HG03097 (cell line): Measurements from ENCODE around the gene NRK.
"Not testable (repeated sequence)": the region's sequence is repeated elsewhere in the genome, so short reads cannot be mapped to it uniquely, and the experiment has no call there.

ENCODE experiments used
- ATAC-seq: cut with Tn5 transposase; IDR thresholded peaks from one replicate; pipeline ENCODE4 v1.9.1; 2021; ENCODE audit not compliant: unreplicated experiment, low FRiP score

Gene NRK

GRCh38 chrX:105876658-105877057 is 54.3 kb downstream of the NRK start:
- ATAC-seq, result no peak

GRCh38 chrX:105880491-105880890 is 58.2 kb downstream of the NRK start:
- no peak for ATAC-seq

GRCh38 chrX:105882581-105883275 is 60.4 kb downstream of the NRK start:
- no peak for ATAC-seq

- no peak for ATAC-seq
These were observed 72.4 kb downstream of the NRK start for GRCh38 chrX:105894721-105895120.

- ATAC-seq, result no peak
These were observed 87.2 kb downstream of the NRK start for GRCh38 chrX:105909576-105909975.

- ATAC-seq, result no peak
These were observed 88.3 kb downstream of the NRK start for GRCh38 chrX:105910563-105911105.

- no peak for ATAC-seq
These were observed 122.9 kb downstream of the NRK start for GRCh38 chrX:105945266-105945665.

- no peak for ATAC-seq
These were observed 147.1 kb downstream of the NRK start for GRCh38 chrX:105969487-105969886.

GRCh38 chrX:105972690-105973386 is 150.5 kb downstream of the NRK start:
- ATAC-seq, result no peak

- no peak for ATAC-seq
These were observed 151.0 kb downstream of the NRK start for GRCh38 chrX:105973387-105973739.

GRCh38 chrX:105975382-105975781 is 153.0 kb downstream of the NRK start:
- no peak for ATAC-seq

- ATAC-seq, result no peak
These were observed 159.6 kb downstream of the NRK start for GRCh38 chrX:105981772-105982485.

GRCh38 chrX:105988487-105988886 is 166.1 kb downstream of the NRK start:
- not testable (repeated sequence) for ATAC-seq

- ATAC-seq, result no peak
These were observed 177.0 kb downstream of the NRK start for GRCh38 chrX:105999294-105999693.

- ATAC-seq, result no peak
These were observed 177.9 kb downstream of the NRK start for GRCh38 chrX:106000203-106000602.

GRCh38 chrX:106000609-106001008 is 178.3 kb downstream of the NRK start:
- not testable (repeated sequence) for ATAC-seq

GRCh38 chrX:106005684-106006083 is 183.3 kb downstream of the NRK start:
- no peak for ATAC-seq

GRCh38 chrX:106007815-106008214 is 185.5 kb downstream of the NRK start:
- no peak for ATAC-seq
